GM21423 (cell line): ENCODE results near the gene PTPN5.

Source experiments
- ATAC-seq: cut with Tn5 transposase; IDR thresholded peaks from one replicate; pipeline ENCODE4 v1.9.1; 2021; ENCODE audit warnings: mild to moderate bottlenecking, moderate library complexity; ENCODE audit not compliant: unreplicated experiment

The PTPN5 gene

GRCh38 chr11:18773681-18774080 lies 17.9 kb downstream of the PTPN5 start:
- no peak for ATAC-seq

- ATAC-seq, result no peak
These were observed 18.5 kb downstream of the PTPN5 start for GRCh38 chr11:18773104-18773503.

DNA sequence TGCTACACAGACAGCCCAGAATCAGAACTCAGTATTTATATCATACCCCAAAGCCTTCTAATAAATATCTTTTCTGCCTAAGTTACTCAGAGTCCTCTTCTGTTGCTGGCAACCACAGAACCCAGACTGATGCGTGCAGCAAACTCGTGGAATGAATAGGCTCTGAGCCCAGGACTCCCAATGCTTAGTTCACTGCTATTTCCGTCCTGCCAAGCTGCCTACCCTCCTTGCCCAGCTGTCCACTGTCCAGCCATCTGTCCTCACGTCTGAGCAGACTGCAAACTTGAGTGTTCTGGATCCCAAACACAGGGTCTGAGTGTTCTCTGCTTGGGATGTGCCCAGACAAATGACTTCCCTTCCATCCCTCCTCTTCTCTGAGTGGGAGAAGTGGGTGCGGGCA lies 19.4 kb downstream of the PTPN5 start:
- ATAC-seq, result no peak

GRCh38 chr11:18771266-18772035 lies 20.1 kb downstream of the PTPN5 start:
- ATAC-seq, result no peak

DNA sequence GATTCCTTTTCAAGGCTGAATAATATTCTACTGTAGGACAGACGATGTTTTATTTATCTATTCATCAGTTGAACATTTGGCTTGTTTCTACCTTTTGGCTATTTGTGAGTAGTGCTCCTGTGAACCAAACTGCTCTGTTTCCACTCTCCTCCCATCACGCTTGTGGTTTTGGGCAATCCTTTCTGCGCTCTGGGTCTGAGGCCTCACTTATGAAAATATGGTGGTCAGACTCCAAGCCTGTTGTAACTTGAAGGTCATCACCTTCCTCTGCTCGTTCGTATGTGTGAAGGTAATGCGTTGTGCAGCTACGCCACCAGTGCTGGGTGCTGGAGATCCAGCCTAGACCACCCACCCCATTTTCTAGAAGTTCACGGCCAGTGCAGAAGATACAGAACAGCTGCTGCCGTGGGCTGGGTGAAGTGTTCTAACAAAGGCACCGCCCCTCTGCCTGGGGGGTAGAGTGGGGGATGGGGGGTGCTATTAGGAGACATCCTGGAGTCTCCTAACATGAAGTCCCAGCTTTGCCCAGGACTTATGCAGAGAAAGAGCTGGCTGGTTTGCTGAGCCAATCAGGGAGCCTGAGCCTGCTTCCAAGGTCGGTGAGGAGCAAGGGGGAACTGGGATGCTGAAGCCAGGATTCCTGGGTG lies 21.0 kb downstream of the PTPN5 start:
- ATAC-seq, result no peak

DNA sequence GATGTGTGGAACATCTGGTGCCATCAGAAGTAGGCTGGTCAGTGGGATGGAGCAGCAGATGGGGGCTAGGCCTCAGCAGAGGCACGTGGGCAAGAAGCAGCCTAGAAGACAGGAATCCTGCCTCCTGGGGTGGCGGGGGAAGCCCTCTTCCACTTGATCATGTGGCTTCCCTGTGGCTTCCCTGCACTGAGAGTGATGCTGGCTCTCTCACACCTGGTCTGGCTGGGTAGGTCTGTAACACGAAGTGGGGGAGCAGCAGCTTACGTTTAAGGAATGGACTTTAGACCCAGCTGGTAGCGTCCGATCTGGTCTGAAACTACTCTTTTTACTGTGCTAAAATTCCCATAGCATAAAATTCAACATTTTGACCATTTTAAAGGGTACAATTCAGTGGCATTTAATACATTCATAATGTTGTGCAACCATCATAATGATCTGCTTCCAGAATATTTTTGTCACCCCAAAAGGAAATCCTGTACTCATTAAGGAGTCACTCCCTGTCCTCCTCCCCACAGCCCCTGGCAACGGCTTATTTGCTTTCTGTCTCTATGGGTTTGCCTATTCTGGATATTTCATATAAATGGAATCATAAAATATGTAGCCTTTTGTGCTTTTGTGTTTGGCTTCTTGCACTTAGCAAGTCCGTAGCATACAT lies 21.7 kb downstream of the PTPN5 start:
- ATAC-seq, result peak; percentile 74

DNA sequence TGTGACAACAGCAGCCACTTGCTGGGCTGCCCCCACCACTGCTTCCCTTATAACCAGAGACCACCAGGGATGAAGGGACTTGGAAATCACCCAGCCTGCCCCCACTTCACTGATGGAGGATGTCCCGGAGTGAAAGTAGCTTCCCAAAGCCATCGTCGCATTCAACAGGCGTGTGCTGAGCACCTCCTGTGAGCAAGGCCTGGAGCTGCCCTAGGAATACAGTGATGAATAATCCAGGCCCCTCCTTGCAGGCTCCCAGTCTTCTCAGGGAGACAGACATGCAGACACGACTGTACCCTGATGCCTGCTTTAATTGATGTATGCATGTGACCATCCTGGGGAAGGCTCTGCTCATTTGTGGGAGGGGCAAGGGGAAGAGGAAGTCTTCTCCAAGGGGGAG lies 22.6 kb downstream of the PTPN5 start:
- ATAC-seq, result no peak

DNA sequence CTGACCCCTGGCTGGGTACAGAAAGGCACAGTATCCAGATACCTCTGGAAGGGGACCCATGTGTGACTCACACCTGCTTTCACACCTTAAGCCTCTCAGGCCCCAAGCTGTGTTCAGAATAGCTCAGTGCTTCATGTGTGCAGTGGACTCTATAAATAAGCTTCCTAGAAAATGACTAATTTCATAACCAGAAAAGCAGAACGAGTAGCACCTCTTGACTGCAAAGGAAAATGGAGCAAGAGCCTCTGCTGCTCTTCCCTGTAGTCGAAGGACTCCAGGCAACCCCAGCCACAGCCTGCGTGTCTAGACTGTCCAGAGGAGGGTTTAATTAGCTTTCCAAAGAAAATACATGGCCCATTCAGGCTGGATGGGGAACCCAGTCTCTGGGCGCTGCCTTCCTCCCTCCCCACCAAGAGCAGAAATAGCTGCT lies 23.1 kb downstream of the PTPN5 start:
- peak; percentile 78 for ATAC-seq

- no peak for ATAC-seq
These were observed 25.6 kb downstream of the PTPN5 start for GRCh38 chr11:18766015-18766414.

GRCh38 chr11:18765554-18765953 lies 26.0 kb downstream of the PTPN5 start:
- no peak for ATAC-seq

GRCh38 chr11:18761741-18762140 lies 29.9 kb downstream of the PTPN5 start:
- ATAC-seq, result no peak

DNA sequence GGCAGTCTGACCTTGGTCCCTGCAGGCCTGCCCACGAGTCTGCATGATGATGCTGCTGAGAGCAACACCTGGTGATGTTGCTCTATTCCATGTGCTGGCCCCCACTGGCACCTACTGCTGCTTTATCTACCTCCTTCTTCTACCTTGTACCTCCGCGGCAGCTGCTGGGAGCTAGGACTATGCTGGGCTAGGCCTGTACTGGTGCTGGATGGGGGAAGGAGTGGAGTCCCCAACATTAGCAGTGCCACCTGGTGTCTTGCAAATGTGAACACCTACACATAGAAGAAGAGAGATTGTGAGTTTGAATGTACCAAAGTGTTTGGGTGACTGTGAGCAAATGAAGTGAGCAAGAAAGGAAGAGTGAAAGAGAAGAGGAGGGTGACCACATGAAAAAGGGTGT lies 30.5 kb downstream of the PTPN5 start:
- ATAC-seq, result no peak

DNA sequence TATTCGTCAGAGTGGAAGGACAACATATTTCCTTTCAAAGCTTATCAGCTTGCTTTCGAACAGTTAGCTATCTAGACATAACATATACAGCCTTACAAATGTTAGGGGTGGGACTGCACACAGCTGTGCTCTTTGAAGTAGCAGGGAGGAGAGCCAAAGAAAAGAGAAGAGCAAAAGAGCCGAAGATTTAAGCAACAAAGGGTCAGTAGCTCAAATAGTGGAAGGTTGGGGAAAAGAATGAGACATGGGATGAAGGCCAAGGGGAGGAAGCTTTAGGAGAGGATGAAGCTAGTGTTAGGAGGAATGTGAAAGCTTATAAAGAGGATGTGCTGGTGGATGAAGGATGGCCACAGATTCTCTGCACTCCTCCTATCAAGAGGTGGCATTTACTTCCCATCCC lies 33.8 kb downstream of the PTPN5 start:
- ATAC-seq, result no peak

- ATAC-seq, result no peak
These were observed 34.7 kb downstream of the PTPN5 start for GRCh38 chr11:18756889-18757288.

GRCh38 chr11:18754308-18754707 lies 37.3 kb downstream of the PTPN5 start:
- ATAC-seq, result no peak

DNA sequence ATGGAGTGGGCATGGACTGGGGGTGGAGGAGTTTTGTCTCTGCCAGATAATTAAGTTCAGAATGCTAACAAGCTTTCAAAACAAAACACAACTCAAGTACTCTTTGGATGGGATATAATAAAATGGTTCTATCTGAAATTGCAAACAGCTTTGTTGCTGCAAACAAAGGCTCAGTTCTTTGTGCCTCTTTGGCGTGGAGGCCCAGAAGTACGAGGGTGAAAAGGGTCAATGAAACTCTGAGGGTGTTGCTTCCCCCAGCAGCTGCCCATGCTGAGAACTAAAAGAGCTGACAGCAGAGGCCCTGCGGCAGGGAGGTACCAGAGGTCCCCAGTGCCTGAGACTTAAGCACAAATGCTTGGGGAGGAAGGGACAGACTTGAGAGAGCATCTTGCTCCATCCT lies 39.1 kb downstream of the PTPN5 start:
- no peak for ATAC-seq

GRCh38 chr11:18750944-18751343 lies 40.7 kb downstream of the PTPN5 start:
- no peak for ATAC-seq

- ATAC-seq, result no peak
These were observed 41.8 kb downstream of the PTPN5 start for GRCh38 chr11:18749681-18750319.

- ATAC-seq, result no peak
These were observed 42.7 kb downstream of the PTPN5 start for GRCh38 chr11:18748766-18749365.

DNA sequence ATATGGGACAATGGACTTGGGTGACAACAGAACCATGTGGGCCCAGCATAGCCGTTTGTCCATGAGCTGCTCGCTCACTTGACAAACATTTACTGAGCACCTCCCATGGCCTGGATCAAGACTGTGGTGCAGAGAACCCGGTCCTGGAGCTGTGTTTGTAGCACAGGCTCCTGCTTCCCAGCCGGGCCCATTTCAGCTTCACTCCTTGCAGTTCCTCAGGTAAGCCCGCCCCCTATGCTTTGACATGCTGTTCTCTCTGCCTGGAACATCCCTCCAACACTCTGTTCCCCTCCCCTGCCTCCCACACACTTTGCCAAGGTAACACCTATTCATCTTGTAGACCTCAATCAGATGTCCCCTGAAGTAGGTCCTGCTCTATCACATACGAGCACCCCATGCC lies 46.3 kb downstream of the PTPN5 start:
- ATAC-seq, result no peak

- ATAC-seq, result no peak
These were observed 47.6 kb downstream of the PTPN5 start for GRCh38 chr11:18743900-18744514.
